Activated naive CD4-positive, alpha-beta T cell treated with anti-CD3 and anti-CD28 coated beads, Interleukin-2, amount 50 U/mL, for 72 hours (primary cell): Measurements from ENCODE around the gene OSBPL8. TPM values are rescaled to one million over a fixed set of nuclear protein-coding genes. Genes with fewer than 3 reads are reported as not detected.

ENCODE experiments used
- ATAC-seq, 2 donors: fragments of 150-1000 bp; cut with Tn5 transposase; 2 replicates each; pipeline ENCODE4 v1.10.0; 2021; ENCODE audit warnings: mild to moderate bottlenecking in 2 of 2, moderate library complexity in 2 of 2
- DNase-seq, 2 donors: peaks; one replicate each; pipeline ENCODE4 v3.0.0; 2021 to 2022; ENCODE audit warnings: low spot score in 2 of 2
- H3K27ac Mint-ChIP-seq, 2 donors: one replicate each; pipeline ENCODE4 v1.8.0; 2022; ENCODE audit warnings: mild to moderate bottlenecking in 2 of 2, mixed read lengths in 2 of 2
- H3K36me3 Mint-ChIP-seq, 2 donors: one replicate each; pipeline ENCODE4 v1.8.0; 2022; ENCODE audit warnings: mixed read lengths in 2 of 2
- H3K9me3 Mint-ChIP-seq, 2 donors: one replicate each; pipeline ENCODE4 v1.8.0; 2022; ENCODE audit warnings: mixed read lengths in 2 of 2
- total RNA-seq, 2 donors: library from RNA; stranded (reverse); gene quantifications; one replicate each; pipeline ENCODE4 v1.2.3, GENCODE V29; 2022

The OSBPL8 gene
- total RNA-seq, 2 donors from 2014 or later, result 69.7 to 74.0 TPM

DNA sequence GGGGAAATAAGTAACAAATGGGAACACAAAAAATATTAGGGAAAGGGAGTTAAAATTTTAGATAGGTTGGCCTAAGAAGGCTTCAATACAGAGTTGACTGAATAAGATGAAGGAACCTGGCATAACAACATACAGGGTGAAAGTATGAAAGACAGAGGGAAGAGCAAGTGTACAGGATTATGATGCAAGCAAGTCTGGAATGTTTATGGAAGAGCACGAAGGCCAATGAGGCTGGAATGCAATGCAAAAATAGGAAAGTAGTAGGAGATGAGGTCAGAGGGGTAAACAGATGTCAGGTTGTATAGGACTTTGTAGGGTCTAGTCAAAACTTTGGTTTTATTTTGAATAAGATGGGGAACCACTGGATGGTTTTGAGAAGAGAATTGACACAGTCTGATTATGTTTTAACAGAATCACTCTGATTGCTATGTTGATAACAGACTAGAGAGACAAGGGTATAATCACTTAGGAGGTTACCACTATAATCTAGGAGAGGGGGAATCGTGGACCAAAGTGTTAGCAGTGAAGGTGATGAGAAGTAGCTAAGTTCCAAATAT is 96.8 kb downstream of the OSBPL8 start:
- DNase-seq (no peak), ATAC-seq (peak; percentile 14 to 76)
- H3K36me3 Mint-ChIP-seq, result no peaks in the 10 kb centered on the region
- H3K27ac Mint-ChIP-seq, result no peak overlapping the region
- no peaks in the 10 kb centered on the region for H3K9me3 Mint-ChIP-seq

DNA sequence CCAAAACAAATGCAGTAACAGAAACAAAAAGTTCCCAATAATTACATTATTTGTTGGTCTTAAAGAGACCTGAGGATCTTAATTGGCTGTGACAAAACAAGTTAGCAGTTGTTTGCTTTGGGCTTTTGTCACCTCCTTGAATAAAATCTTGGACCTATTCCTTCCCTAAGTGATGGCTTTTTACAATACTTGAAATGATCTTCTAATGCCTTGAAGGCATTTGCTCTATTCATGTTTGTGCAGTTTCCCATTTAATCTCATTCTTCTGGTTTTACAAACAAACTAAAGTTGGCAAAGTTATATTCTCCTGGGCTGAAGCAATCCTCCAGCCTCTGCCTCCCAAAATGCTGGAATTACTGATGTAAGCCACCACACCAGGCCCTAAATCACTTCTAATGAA is 98.8 kb downstream of the OSBPL8 start:
- Mint-ChIP-seq H3K9me3 (no peaks in the 10 kb centered on the region), H3K36me3 (no peaks in the 10 kb centered on the region), H3K27ac (peak overlapping the region; percentile 35 to 72)
- ATAC-seq, result no peak
- no peak for DNase-seq

DNA sequence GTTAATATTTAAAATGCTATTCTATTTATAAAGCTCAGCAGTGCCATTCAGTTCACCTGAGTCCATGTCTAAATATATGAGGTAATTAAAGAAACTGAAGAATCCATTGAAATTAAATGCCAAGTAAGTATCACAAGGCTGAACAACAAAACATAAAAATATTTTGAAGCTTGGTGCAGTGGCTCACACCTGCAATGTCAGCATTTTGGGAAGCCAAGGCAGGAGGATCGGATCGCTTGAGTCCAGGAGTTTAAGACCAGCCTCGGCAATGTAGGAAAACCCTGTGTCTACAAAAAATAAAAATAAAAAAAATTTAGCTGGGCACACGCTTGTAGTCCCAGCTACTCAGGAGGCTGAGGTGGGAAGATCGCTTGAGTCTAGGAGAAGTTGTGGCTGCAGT is 101.8 kb downstream of the OSBPL8 start:
- peaks cover 0 to 2% of the 10 kb centered on the region in 2 donors for H3K36me3 Mint-ChIP-seq
- no peak for DNase-seq
- ATAC-seq, result no peak
- no peak overlapping the region for H3K27ac Mint-ChIP-seq
- H3K9me3 Mint-ChIP-seq, result no peaks in the 10 kb centered on the region

GRCh38 chr12:76457010-76457409 is 102.6 kb downstream of the OSBPL8 start:
- DNase-seq (no peak), ATAC-seq (no peak)
- Mint-ChIP-seq H3K36me3 (peaks cover 0 to 8% of the 10 kb centered on the region in 2 donors), H3K27ac (no peak overlapping the region), H3K9me3 (no peaks in the 10 kb centered on the region)

- Mint-ChIP-seq H3K36me3 (peaks cover 2 to 8% of the 10 kb centered on the region in 2 donors), H3K9me3 (no peaks in the 10 kb centered on the region), H3K27ac (no peak overlapping the region)
- ATAC-seq (peak; percentile 99), DNase-seq (peak in 1 of 2 donors; percentile 27)
Measured at GRCh38 chr12:76455582-76456345, 103.8 kb downstream of the OSBPL8 start.

DNA sequence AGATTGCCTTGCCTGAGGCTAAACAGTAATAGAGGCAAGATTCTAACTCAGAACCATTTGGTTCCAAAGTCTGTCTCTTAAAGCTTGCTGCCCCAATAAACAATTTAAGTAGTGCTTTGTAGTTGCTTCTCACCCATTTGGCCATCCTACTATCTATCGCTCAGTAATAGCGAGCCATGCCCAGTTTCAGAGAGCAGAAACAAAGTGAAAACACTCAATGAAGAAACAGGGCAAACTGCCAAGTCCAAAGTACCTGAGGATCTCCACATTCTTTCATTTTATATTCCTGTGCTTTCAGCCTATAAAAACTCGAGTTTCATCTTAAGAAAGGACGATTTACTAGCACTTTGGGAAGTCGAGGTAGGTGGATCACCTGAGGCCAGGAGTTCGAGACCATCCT is 108.0 kb downstream of the OSBPL8 start:
- Mint-ChIP-seq H3K36me3 (peaks cover 12 to 16% of the 10 kb centered on the region in 2 donors), H3K9me3 (no peaks in the 10 kb centered on the region), H3K27ac (no peak overlapping the region)
- no peak for DNase-seq
- no peak for ATAC-seq

GRCh38 chr12:76450690-76451089 is 108.9 kb downstream of the OSBPL8 start:
- H3K9me3 Mint-ChIP-seq, result no peaks in the 10 kb centered on the region
- H3K36me3 Mint-ChIP-seq, result peaks cover 12 to 16% of the 10 kb centered on the region in 2 donors
- ATAC-seq, result no peak
- no peak for DNase-seq
- no peak overlapping the region for H3K27ac Mint-ChIP-seq

DNA sequence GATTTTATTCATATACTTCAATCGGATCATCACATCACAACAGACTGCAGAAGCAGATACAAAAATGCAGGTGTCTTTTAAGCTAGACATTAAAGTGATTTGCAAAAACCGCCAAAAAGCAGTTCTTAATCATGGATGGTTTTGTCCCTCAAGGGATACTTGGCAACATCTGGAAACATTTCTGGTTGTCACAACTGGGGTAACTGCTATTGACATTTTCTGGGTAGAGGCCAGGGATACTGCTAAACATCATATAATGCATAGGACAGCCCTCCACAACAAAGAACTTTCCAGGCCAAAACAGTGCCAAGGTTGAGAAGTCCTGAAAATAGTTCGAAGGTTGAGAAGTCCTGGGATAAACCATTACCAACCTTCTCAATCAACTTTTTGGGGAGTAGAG is 109.6 kb downstream of the OSBPL8 start:
- DNase-seq, result no peak
- Mint-ChIP-seq H3K27ac (no peak overlapping the region), H3K36me3 (peaks cover 12 to 16% of the 10 kb centered on the region in 2 donors), H3K9me3 (no peaks in the 10 kb centered on the region)
- ATAC-seq, result no peak

DNA sequence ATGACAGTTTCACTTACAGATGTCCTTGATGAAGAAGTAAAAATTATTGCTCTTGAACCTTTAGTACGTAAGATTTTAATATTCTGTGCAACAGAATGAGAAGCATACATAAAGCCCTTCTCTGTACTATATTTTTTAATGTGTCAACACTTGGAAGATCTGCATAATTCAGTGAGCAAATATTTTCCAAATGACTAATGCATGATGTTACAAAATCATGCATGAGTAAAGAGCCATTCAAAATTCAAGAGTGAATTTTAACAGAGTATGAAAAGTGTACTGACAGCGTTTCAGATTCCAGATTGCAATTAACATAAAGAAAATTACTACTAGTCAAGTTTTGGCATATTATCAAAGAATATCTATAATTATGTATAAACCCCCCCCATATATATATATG is 110.0 kb downstream of the OSBPL8 start:
- ATAC-seq, result no peak
- peaks cover 12 to 16% of the 10 kb centered on the region in 2 donors for H3K36me3 Mint-ChIP-seq
- H3K27ac Mint-ChIP-seq, result no peak overlapping the region
- DNase-seq, result no peak
- H3K9me3 Mint-ChIP-seq, result no peaks in the 10 kb centered on the region

DNA sequence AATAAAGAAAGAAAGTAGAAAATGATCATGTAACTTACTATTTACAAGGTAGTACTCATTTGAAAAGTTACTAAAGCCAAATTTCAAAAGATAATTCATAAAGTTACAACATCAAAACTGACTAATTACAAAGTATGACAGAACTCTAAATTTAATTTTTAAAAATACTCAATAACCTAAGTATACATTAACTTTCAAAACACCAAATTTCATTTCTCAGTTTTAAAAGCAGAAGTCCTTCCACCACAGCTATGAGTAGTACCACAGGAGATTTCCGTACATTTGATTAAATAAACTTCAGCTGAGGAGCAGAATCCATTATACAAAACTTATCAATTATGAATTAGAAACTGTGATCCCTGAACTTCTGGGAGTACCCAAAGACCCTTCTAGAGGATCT is 110.6 kb downstream of the OSBPL8 start:
- H3K36me3 Mint-ChIP-seq, result peaks cover 12 to 16% of the 10 kb centered on the region in 2 donors
- no peaks in the 10 kb centered on the region for H3K9me3 Mint-ChIP-seq
- no peak for ATAC-seq
- H3K27ac Mint-ChIP-seq, result no peak overlapping the region
- DNase-seq, result no peak

- ATAC-seq (no peak), DNase-seq (no peak)
- peaks cover 4 to 16% of the 10 kb centered on the region in 2 donors for H3K36me3 Mint-ChIP-seq
- H3K27ac Mint-ChIP-seq, result no peak overlapping the region
- no peaks in the 10 kb centered on the region for H3K9me3 Mint-ChIP-seq
Measured at GRCh38 chr12:76446090-76446489, 113.5 kb downstream of the OSBPL8 start.

- H3K27ac Mint-ChIP-seq, result no peak overlapping the region
- ATAC-seq (peak; percentile 32 to 59), DNase-seq (no peak)
- H3K9me3 Mint-ChIP-seq, result no peaks in the 10 kb centered on the region
- peaks cover 4 to 11% of the 10 kb centered on the region in 2 donors for H3K36me3 Mint-ChIP-seq
Measured at GRCh38 chr12:76445462-76445861, 114.1 kb downstream of the OSBPL8 start.

DNA sequence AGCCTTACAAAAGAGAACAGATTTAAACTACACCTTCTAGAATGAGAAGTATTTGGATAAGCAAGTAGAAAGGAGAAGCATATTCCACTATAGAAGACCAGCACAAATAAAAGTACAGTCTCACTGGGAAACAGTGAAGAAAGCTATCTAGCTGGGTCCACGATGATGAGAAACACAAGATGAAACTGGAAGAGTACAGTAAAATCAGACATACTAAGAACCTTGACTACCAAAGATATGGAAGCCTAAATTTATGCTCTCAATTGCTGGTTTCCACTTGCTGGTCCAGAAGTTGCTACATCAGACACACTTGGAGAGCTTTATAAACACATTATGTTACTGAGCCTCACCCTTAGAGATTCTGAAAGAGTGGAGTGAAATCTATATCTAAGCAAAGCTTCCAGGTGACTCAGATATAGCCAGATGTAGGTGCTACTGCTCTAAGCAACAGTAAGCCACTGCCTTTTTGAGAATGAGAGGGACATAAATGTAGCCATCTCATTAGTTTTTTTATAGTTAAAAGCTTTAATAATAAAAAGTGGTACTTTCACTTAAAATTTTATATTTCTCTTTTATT is 115.1 kb downstream of the OSBPL8 start:
- peaks cover 0 to 13% of the 10 kb centered on the region in 2 donors for H3K36me3 Mint-ChIP-seq
- H3K9me3 Mint-ChIP-seq, result no peaks in the 10 kb centered on the region
- H3K27ac Mint-ChIP-seq, result no peak overlapping the region
- ATAC-seq, result peak; percentile 63 to 94
- no peak for DNase-seq

DNA sequence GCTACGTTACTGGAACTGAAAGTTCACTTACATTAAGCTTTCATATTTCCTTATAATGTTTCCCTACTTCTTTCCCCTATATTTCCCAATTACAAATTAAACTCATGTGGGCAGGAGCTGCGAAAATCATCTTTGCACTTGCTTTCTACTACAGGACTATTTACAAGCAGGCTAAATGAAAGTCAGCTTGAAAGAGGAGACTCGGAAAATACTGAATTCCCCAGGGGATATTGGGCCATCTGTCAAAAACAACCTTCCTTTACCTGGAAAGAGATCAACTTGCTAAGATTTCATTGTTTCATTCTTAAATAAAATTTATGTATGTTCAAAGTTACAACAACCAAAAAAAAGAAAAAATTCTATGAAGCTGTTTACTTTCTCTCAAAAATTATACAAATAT is 118.6 kb downstream of the OSBPL8 start:
- H3K9me3 Mint-ChIP-seq, result peaks cover 3 to 9% of the 10 kb centered on the region in 2 donors
- DNase-seq (no peak), ATAC-seq (no peak)
- no peak overlapping the region for H3K27ac Mint-ChIP-seq
- H3K36me3 Mint-ChIP-seq, result peaks cover 10 to 30% of the 10 kb centered on the region in 2 donors

GRCh38 chr12:76432733-76433132 is 126.8 kb downstream of the OSBPL8 start:
- peaks cover 26 to 35% of the 10 kb centered on the region in 2 donors for H3K9me3 Mint-ChIP-seq
- no peak for ATAC-seq
- H3K27ac Mint-ChIP-seq, result no peak overlapping the region
- DNase-seq, result no peak
- peaks cover 50 to 51% of the 10 kb centered on the region in 2 donors for H3K36me3 Mint-ChIP-seq

GRCh38 chr12:76428117-76428516 is 131.5 kb downstream of the OSBPL8 start:
- no peak for DNase-seq
- H3K27ac Mint-ChIP-seq, result no peak overlapping the region
- ATAC-seq, result no peak
- peaks cover 11 to 34% of the 10 kb centered on the region in 2 donors for H3K9me3 Mint-ChIP-seq
- H3K36me3 Mint-ChIP-seq, result peaks cover 42 to 56% of the 10 kb centered on the region in 2 donors

GRCh38 chr12:76426160-76426559 is 133.4 kb downstream of the OSBPL8 start:
- H3K27ac Mint-ChIP-seq, result no peak overlapping the region
- ATAC-seq (no peak), DNase-seq (no peak)
- peaks cover 28 to 37% of the 10 kb centered on the region in 2 donors for H3K36me3 Mint-ChIP-seq
- peaks cover 4 to 16% of the 10 kb centered on the region in 2 donors for H3K9me3 Mint-ChIP-seq
